Stromal cell of bone marrow (primary cell): ENCODE results near the gene SEL1L.
"Not testable (repeated sequence)": the region's sequence is repeated elsewhere in the genome, so short reads cannot be mapped to it uniquely, and the experiment has no call there.

Experiments used
- DNase-seq: peaks from one replicate; pipeline ENCODE4 v3.0.0-alpha.2; 2012; ENCODE audit warnings: low read depth

SEL1L gene

GRCh38 chr14:81533536-81534343 is at the start of gene SEL1L:
Gene SEL1L (minus strand): TSS chr14:81533853. CDS start chr14:81533744, 109 bp downstream.
- DNase-seq, result peak; percentile 100

- DNase-seq, result no peak
Observed at GRCh38 chr14:81582420-81582819, 48.8 kb upstream of the SEL1L start.

DNA sequence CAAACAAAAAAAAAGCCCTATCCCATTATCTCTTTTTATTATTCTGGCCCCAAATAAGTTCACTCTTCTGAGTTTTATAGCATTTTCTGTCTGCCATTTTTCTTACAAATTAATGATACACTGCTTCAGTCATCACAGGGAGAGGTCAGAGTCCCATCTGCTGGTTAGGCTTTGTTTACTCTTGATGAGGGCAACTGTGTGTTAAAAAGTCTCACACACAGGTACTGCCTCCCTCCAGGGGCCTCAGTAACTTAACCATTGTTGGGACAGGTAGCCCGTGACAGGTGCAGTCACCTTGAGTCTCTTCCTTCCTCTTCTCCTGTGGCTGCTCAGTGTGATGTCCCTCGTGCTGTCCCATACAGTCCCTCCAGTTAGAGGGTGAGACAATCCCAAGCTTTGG is 45.5 kb upstream of the SEL1L start:
- no peak for DNase-seq

DNA sequence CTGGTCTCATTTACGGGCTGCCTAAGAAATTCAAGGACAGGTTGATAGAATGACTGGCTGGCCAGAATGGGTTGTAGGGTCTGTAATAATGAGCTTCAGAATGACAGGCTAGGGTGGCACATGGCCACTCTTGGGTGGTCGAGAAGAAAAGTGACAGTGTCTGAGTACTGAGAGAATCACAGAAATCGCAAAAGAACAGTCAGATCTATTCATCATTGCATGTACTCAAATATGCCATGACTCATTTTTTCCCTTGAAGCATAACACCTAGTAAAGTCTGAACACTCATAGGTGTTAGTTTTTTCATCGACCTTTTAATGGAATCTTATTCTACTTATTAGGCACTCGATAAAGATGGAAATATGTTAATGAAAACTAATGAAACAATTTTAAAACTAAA is 37.8 kb upstream of the SEL1L start:
- DNase-seq, result no peak

- DNase-seq, result no peak
Observed at GRCh38 chr14:81567302-81567701, 33.6 kb upstream of the SEL1L start.

- no peak for DNase-seq
Observed at GRCh38 chr14:81565441-81566290, 32.0 kb upstream of the SEL1L start.

- no peak for DNase-seq
Observed at GRCh38 chr14:81562818-81563217, 29.2 kb upstream of the SEL1L start.

DNA sequence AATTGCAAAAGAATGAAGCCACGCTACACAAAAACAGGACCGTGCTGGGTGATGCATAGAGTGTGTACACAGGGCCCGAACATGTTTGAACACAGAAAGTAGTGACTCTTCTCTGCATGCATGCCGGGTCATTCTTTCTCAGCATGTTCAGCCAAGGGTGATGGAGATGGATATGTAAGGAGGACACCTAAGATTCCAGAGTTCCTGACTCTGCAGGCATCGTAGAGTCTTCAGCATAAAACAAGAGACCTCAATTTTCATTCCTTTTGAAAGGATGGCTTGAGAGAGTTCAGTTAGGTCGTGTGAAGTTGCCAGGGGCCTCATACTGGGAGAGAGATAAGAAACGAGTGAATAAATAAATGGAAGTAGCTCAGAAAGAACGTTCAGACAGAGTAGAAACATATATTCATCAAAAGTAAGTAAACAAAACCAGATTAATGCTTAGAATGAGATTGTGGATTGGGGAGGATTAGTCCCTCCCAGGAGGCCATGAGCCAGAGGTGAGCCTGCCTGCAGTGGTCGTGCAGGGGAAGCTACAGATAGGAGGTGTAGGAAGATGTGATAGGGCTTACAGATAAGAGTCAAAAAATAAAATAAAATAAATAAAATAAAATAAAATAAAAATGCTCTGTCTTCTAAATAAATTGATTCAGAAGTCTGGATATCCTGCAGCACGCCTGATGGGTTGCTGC is 27.6 kb upstream of the SEL1L start:
- no peak for DNase-seq

DNA sequence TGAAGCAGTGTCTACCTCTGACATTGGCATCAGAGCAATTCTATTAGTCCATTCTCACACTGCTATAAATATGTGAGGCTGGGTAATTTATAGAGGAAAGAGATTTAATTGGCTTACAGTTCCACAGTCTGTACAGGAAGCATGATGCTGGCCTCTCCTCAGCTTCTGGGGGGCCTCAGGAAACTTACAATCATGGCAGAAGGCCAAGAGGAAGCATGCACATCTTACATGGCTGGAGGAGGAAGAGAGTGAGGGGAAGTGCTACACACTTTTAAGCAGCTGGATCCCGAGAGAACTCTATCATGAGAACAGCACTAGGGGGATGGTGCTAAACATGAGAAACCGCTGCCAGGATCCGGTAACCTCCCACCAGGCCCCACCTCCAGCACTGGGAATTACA is 25.7 kb upstream of the SEL1L start:
- no peak for DNase-seq

DNA sequence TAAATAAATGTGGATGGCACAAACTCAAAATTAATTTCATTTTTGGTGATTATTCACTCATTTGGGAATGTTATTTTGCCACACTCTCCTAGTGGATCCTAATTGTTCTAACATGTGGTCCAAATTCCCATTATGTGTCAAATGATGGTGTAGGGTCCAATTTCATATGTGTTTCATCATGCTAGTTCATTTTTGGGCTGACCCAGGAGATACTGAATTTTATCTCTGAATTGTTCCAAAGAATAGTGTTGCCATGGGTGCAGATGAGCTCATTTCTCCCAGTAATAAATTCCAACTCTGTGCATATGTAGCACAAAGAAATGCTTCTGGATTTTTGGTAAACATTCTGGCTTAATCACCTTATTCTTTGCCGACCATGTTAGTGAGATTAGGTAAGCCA is 23.5 kb upstream of the SEL1L start:
- DNase-seq, result no peak

GRCh38 chr14:81555684-81556083 is 22.0 kb upstream of the SEL1L start:
- DNase-seq, result no peak

- no peak for DNase-seq
Observed at GRCh38 chr14:81555051-81555450, 21.4 kb upstream of the SEL1L start.

DNA sequence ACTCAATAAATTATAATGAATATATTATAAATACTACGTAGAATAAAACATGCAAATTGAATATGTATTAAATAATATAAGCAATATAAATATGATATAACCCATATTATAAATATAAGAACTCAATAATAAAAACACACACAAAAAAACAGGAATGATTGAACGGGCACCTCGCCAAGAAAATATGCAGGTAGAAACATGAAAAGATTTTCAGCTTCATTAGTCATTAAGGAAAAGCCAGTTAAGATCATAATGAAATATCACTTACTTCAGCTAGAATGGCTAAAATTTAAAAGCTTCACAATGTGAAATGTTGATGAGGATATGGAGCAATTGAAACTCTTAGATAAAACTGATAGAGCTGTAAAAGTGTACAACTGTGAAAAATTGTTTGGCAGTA is 17.8 kb upstream of the SEL1L start:
- no peak for DNase-seq

GRCh38 chr14:81550001-81550637 is 16.5 kb upstream of the SEL1L start:
- DNase-seq, result no peak

- DNase-seq, result not testable (repeated sequence)
Observed at GRCh38 chr14:81541206-81541605, 7.6 kb upstream of the SEL1L start.

DNA sequence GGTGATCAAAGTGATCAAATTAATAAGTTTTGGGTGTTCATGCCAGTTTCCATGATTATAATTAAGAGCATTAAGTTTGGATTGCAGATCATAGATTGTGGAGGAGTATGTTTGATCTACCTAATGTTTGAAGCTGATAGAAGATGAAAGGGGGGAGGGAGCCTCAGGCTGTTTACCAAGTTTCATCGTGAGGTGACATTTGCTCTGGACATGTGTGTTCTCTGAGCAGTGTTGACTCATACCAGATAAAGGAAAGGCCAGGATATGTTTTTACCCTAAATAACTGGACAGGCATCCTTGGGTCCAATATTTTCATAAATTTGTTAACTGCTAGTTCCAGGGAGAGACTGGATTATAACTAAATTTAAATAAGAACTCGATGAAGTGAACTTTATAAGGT is 3.5 kb upstream of the SEL1L start:
- DNase-seq, result no peak

DNA sequence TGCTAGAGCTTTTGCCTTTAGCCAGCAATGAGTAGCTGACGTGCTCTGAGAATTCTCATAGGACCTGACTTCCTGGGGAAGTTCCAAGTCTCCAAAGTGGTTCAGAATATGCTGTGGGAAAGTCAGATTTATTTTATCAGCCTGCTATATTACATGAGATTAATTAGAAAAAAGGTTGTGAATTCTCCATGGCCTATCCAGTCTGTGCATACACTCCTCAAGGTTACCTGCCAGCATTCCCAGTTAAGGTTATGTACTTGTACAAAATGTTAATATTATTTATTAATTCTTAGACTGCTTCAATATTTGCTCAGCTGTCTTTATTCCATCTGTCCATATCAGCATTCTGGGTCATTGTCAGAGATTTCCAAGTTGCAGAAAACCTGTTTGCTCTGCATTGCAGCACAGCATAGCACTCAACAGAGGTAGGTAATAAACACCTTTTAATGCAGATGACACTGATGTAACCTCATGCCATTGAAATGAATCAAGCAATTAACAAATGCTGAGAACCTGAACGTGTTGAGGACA is 2.7 kb upstream of the SEL1L start:
- no peak for DNase-seq

DNA sequence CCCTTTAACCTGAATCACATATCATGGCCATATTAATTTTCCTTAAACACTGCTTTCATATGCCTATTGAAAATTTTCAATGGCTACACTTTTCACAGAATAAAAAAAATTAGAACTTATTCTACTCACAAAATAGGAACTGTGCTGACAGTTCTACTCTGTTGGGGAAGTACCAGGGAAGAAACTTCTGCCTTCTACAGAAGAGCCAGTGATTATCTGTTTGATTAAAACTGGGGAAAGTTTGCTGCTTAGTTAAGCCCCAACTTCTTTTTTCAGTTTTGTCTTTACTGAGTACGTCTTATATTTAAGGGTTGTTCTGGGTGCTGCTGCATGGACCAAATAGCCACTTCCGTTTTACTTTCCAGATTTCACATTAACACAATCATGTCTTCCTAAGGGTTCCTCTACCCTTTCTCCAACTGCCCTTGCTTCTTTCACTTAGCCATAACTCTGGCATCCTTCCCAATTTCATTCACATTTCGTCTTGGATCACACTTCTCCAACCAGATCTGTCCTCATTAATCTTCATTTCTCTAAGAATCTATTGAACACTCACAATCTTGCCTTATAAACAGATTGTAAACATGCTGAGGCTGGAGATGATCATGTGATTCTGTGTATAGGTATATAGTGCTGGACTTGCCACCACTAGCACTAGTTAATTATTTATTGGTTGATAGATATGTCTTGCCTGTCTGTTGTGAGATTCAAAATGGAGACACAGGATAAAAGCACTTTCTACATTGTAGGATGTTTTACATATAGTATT is 1.9 kb upstream of the SEL1L start:
- DNase-seq, result no peak

GRCh38 chr14:81534510-81535074 is 939 bp upstream of the SEL1L start:
- DNase-seq, result no peak

DNA sequence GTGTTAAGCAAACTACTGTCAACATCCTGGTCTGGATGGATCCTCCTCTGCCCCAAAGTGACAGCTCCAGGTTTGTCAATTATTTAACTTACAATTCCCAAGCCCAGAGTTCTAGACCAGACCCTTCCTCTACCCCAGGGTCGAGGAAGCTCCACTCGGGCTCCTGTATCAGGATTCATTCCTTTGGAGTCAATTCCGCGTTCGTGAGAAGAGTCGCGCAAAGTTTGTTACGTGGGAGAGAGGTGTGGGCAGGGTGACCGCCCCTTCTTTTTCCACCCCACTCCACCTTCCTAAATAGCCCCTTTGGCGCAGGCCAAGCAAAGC is 479 bp downstream of the SEL1L start:
- DNase-seq, result no peak

- DNase-seq, result no peak
Observed at GRCh38 chr14:81529391-81529790, 4.3 kb downstream of the SEL1L start.
